Skin epidermis (tissue), 12 donors: ENCODE data around the gene ITIH3.
A peak's percentile ranks its signal among the peaks of the same experiment; 100 is the strongest.

ENCODE experiments used
- H3K27ac ChIP-seq, 21 experiments: fragments of 200-600 bp; sonication (generic) in 11 of 21; one replicate each; pipeline ENCODE4 v1.5.0; 2020; ENCODE audit warnings: mild to moderate bottlenecking in 3 of 21, inconsistent platforms in 2 of 21, moderate library complexity in 2 of 21
- H3K4me3 ChIP-seq, 7 experiments: fragments of 200-600 bp; sonication (generic) in 2 of 7; one replicate each; pipeline ENCODE4 v1.5.0; 2020; ENCODE audit warnings: inconsistent platforms in 2 of 7, mild to moderate bottlenecking in 2 of 7, moderate library complexity in 1 of 7

Gene ITIH3

GRCh38 chr3:52841981-52842340 is 47.4 kb downstream of the ITIH3 start:
- Histone ChIP-seq H3K4me3 (no peak overlapping the region), H3K27ac (no peak overlapping the region)

- H3K4me3 ChIP-seq = no peak overlapping the region
- H3K27ac ChIP-seq = peak overlapping the region in 1 of 21 experiments; percentile 42
Observed at GRCh38 chr3:52842424-52842823, 47.8 kb downstream of the ITIH3 start.

- no peak overlapping the region for H3K4me3 ChIP-seq
- peak overlapping the region in 6 of 21 experiments; percentile 6 to 64 (median 24) for H3K27ac ChIP-seq
Observed at GRCh38 chr3:52843108-52843865, 48.7 kb downstream of the ITIH3 start.

DNA sequence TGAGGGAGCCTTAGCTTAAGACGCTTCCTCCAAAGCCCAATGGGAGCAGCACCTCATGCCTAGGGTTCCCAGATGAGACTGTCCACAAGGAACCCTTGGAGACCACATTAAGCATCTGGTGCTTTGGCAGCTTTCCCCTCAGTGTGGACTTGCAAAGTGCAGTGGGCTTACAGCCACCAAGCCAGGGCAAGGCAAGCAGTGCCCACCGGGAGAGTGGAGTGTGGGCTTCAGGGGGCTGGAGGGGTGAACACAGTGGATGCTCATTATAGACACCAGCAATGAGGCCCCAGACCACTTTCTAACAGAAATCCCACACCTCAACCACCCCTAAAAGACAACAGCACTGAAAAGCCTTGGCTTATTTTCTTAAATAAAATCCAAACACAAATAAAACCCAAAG is 49.3 kb downstream of the ITIH3 start:
- Histone ChIP-seq H3K4me3 (no peak overlapping the region), H3K27ac (peak overlapping the region in 3 of 21 experiments; percentile 10 to 64 (median 55))

DNA sequence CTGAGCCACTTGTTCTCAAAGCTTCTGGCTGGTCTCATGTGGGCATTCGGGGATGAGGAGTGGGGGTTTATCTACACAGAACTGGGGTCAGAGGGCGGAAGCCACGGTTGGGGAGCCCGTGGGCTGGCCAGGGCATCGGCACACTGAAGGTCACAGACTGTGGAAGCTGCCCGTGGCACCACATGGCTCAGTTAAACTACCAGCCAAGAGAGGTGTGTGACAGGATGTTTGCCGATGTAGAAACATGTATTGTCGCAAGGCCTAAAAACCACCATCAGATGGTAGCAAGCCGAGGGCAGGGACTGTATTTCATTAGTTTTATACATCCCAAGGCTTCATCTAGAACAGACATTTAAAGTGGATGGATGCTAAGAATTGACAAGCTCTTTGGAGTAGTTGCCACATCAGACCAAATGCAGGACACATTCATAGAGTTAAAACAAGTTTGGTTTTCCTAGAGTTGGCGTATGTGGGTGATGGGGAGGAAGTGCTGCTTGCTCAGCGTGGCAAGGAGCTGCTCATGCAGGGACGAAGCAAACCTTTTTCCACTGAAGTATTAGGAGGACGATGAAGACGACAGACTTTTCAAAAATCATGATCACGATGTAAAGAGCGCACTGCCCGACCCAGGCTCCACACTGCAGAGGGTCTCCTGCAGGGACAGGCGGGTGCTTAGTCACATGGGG is 49.8 kb downstream of the ITIH3 start:
- H3K27ac ChIP-seq = peak overlapping the region in 5 of 21 experiments; percentile 10 to 64 (median 47)
- no peak overlapping the region for H3K4me3 ChIP-seq

DNA sequence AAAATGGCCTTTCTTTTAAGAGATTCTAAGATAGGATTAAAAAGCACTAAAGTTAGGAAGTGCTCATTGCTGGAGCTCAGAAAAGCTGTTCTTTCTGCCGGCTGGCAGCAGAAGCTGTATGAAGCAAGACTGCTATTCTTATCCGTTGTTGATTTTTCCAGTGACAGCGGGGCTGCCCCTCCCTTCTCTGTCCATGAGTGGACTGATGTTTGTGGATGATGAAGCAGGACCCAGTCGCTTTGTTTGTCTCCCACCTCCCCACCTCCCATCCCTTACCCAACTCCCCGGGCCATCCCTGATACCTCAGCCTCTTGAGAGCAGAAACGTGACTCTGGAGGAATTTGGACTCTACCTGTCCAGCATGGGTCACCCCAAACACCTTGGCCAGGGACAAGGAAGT is 50.6 kb downstream of the ITIH3 start:
- Histone ChIP-seq H3K4me3 (no peak overlapping the region), H3K27ac (peak overlapping the region in 6 of 21 experiments; percentile 21 to 85 (median 42))

- peak overlapping the region in 6 of 21 experiments; percentile 9 to 85 (median 42) for H3K27ac ChIP-seq
- no peak overlapping the region for H3K4me3 ChIP-seq
Observed at GRCh38 chr3:52845691-52846431, 51.3 kb downstream of the ITIH3 start.

DNA sequence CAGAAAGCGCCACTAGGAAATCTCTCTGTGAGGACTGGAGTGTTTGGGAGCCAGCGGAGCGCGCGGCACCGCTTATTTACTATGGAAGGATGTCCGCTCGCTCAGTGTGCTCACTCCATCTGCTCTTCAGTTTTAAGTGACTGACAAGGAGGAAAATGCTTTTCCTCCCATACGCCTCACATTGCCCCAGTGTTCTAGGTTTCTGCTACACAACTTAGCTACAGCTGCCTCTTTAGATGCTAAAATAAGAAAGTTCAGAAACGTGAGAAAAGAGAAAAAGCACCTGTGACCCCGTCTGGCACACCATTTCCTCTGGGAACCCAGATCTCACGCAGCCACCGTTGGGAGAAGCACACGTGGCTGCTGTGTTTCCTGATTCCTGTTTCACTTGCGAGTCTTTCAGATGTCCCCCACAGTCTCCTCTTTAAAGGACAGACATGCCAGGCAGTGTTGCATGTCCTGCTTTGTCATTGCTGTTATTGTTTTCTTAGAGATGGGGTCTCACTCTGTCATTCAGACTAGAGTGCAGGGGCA is 51.9 kb downstream of the ITIH3 start:
- H3K27ac ChIP-seq = peak overlapping the region in 1 of 21 experiments; percentile 9
- H3K4me3 ChIP-seq = no peak overlapping the region

DNA sequence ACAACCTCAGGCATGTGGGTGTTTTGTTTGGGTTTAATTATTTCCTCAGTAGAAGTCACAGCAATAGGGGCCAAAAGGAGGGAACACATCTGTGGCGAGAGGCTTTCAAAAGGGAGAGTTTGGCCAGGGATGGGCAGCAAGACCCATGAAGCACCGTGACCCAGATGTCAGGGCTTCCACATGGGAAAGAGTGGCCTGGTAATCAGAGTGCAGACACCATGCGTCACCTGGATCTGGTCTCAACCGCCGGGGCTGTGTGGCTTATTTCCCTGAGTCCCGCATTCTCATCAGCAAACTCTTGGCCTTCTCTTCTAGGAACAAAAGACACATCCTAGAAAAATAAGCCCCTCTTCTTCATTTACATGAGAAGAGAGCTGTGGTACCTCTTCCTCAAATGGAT is 52.6 kb downstream of the ITIH3 start:
- Histone ChIP-seq H3K4me3 (no peak overlapping the region), H3K27ac (no peak overlapping the region)

DNA sequence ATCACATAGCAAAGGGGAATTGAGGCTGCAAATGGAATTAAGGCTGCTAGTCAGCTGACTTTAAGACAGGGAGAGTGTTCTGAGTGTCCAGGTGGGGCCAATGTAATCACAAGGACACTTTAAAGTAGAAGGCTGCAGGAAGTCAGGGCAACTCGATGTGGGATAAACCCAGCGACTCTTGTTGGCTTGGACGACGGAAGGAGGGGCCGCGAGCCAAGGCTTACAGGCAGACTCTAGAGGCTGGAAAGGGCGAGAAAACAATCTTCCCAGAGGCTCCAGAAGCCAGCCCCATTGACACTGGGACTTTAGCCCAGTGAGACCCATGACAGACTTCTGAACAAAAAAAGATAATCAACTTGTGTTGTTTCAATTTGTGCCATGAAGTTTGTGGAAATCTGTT is 53.1 kb downstream of the ITIH3 start:
- Histone ChIP-seq H3K4me3 (no peak overlapping the region), H3K27ac (no peak overlapping the region)

- no peak overlapping the region for H3K4me3 ChIP-seq
- H3K27ac ChIP-seq = peak overlapping the region in 1 of 21 experiments; percentile 3
Observed at GRCh38 chr3:52848617-52849016, 54.0 kb downstream of the ITIH3 start.

- no peak overlapping the region for H3K27ac ChIP-seq
- H3K4me3 ChIP-seq = no peak overlapping the region
Observed at GRCh38 chr3:52849656-52850055, 55.1 kb downstream of the ITIH3 start.

DNA sequence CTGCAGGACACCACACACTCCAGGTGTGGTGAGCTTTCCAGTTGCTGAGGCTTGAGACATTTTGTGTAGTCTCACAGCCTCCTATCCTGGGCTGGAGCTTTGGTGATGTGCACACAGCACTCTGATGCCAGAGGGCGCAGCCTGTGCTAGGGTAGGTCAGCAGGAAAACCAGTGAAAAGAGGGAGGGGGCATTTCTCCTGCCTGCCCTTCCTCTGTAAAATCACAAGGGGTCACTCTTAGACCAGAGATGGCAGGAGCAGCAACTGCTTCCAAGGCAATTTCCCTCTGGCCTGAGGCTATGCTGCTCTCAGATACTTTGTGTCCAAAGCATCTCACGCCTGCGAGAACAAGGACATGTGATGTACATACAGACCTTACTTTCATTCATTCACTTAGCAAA is 56.8 kb downstream of the ITIH3 start:
- H3K27ac ChIP-seq = no peak overlapping the region
- no peak overlapping the region for H3K4me3 ChIP-seq

- H3K27ac ChIP-seq = no peak overlapping the region
Observed at GRCh38 chr3:52852419-52852818, 57.8 kb downstream of the ITIH3 start.

GRCh38 chr3:52854013-52854412 is 59.4 kb downstream of the ITIH3 start:
- Histone ChIP-seq H3K27ac (no peak overlapping the region), H3K4me3 (no peak overlapping the region)

More at GRCh38 chr3:52852419-52852818, 57.8 kb downstream of the ITIH3 start:
- H3K4me3 ChIP-seq = no peak overlapping the region

GRCh38 chr3:52856666-52857065 is 62.1 kb downstream of the ITIH3 start:
- H3K27ac ChIP-seq = no peak overlapping the region

GRCh38 chr3:52857133-52857532 is 62.5 kb downstream of the ITIH3 start:
- Histone ChIP-seq H3K4me3 (no peak overlapping the region), H3K27ac (no peak overlapping the region)

More at GRCh38 chr3:52856666-52857065, 62.1 kb downstream of the ITIH3 start:
- no peak overlapping the region for H3K4me3 ChIP-seq

DNA sequence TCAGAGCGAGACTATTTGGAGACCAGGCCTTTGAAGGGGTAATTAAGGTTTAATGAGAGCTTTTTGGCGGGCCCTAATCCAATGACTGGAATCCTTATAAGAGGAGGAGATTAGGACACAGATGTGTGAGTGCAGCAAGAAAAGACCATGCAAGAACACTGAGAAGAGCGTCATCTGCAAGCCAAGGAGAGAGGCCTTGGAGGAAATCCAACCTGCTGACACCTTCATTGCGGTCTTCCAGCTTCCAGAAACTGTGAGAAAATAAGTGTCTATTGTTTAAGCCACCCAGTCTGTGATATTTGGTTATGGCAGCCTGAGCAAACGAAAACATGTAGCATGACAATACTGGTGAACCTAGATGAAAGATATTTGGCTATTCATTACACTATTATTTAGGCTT is 63.3 kb downstream of the ITIH3 start:
- H3K27ac ChIP-seq = no peak overlapping the region

More for the DNA sequence above, 63.3 kb downstream of the ITIH3 start:
- H3K4me3 ChIP-seq = no peak overlapping the region
